T-cell (primary cell): Measurements from ENCODE around the gene CFAP46. TPM values are rescaled to one million over a fixed set of nuclear protein-coding genes. Genes with fewer than 3 reads are reported as not detected.

Experiments
- ATAC-seq, 4 experiments: fragments of 200-7000 bp in 3 of 4; fragments of 150-1000 bp in 1 of 4; cut with Tn5 transposase; replicated peaks in 1 of 4; 1 replicate in 3 of 4; 2 replicates in 1 of 4; pipeline ENCODE4 v1.10.0; 2021; ENCODE audit warnings: moderate library complexity in 3 of 4, mild to moderate bottlenecking in 2 of 4, moderate number of reproducible peaks in 1 of 4
- CTCF ChIA-PET, 2 donors: fragments of 300-600 bp; sonication (Branson Sonifier 250); formaldehyde crosslinking; loops; one replicate each; lab custom pipeline; 2022; ENCODE audit warnings: antibody characterized with exemption in 2 of 2; lab: Charles Lee
- POLR2A ChIA-PET, 2 donors: fragments of 300-600 bp; sonication (Branson Sonifier 250); formaldehyde crosslinking; loops; one replicate each; lab custom pipeline; 2022; ENCODE audit warnings: antibody characterized with exemption in 2 of 2; lab: Charles Lee
- DNase-seq, 35 experiments: peaks; one replicate each; pipeline versions ENCODE4 v3.0.0 to v3.0.0-alpha.2; 2013 to 2023
- H3K27ac ChIP-seq: one replicate; pipeline ENCODE4 v1.5.1; 2013; ENCODE audit warnings: low read length
- H3K27me3 ChIP-seq, 2 experiments: replicated peaks in 1 of 2; 1 replicate in 1 of 2; 2 replicates in 1 of 2; pipeline versions ENCODE4 v1.6.1 to v1.7.0; 2013; ENCODE audit warnings: low read length in 1 of 2, mixed read lengths in 1 of 2; ENCODE audit not compliant: control insufficient read depth in 2 of 2, insufficient read depth in 2 of 2; ENCODE audit errors: extremely low read depth in 1 of 2
- H3K36me3 ChIP-seq, 2 donors: 1 replicate in 1 of 2; 2 replicates in 1 of 2; pipeline versions ENCODE4 v1.6.1 to v1.7.0; 2013; ENCODE audit warnings: low read length in 1 of 2; ENCODE audit not compliant: control insufficient read depth in 2 of 2, insufficient read depth in 1 of 2; ENCODE audit errors: extremely low read depth in 1 of 2
- H3K4me1 ChIP-seq, 2 experiments: 1 replicate in 1 of 2; 2 replicates in 1 of 2; pipeline versions ENCODE4 v1.6.1 to v1.7.0; 2013; ENCODE audit warnings: low read length in 2 of 2, mixed read lengths in 1 of 2; ENCODE audit not compliant: insufficient read depth in 2 of 2, control insufficient read depth in 1 of 2; ENCODE audit errors: extremely low read depth in 1 of 2
- H3K4me3 ChIP-seq, 2 donors: 1 replicate in 1 of 2; 2 replicates in 1 of 2; pipeline versions ENCODE4 v1.5.1 to v1.7.0; 2013; ENCODE audit warnings: mild to moderate bottlenecking in 2 of 2, low read length in 1 of 2, moderate library complexity in 1 of 2; ENCODE audit not compliant: control insufficient read depth in 1 of 2; ENCODE audit errors: extremely low read depth in 1 of 2
- H3K9me3 ChIP-seq: 2 replicates; pipeline ENCODE4 v1.7.0; 2013
- H3K27ac Mint-ChIP-seq, 2 donors: one replicate each; pipeline ENCODE4 v1.8.0; 2020 to 2021; ENCODE audit warnings: mild to moderate bottlenecking in 2 of 2, mixed read lengths in 2 of 2
- H3K27me3 Mint-ChIP-seq, 2 donors: one replicate each; pipeline ENCODE4 v1.8.0; 2021 to 2022; ENCODE audit warnings: mixed read lengths in 2 of 2
- H3K36me3 Mint-ChIP-seq: one replicate; pipeline ENCODE4 v1.8.0; 2021; ENCODE audit warnings: mixed read lengths
- H3K4me1 Mint-ChIP-seq, 3 donors: one replicate each; pipeline ENCODE4 v1.8.0; 2020 to 2022; ENCODE audit warnings: mixed read lengths in 3 of 3, mild to moderate bottlenecking in 1 of 3
- H3K4me3 Mint-ChIP-seq, 3 donors: one replicate each; pipeline ENCODE4 v1.8.0; 2020 to 2022; ENCODE audit warnings: mild to moderate bottlenecking in 3 of 3, mixed read lengths in 3 of 3, moderate library complexity in 3 of 3
- H3K9me3 Mint-ChIP-seq, 3 donors: one replicate each; pipeline ENCODE4 v1.8.0; 2020 to 2022; ENCODE audit warnings: mixed read lengths in 3 of 3
- WGBS: methylation state at CpG from one replicate; pipeline ENCODE4 v1.1.5; 2013; ENCODE audit warnings: missing lambda C conversion rate; ENCODE audit not compliant: insufficient coverage; 5-methylcytosine and 5-hydroxymethylcytosine counted together
- total RNA-seq, 35 experiments: library from RNA in 6 of 35; stranded (reverse) in 6 of 35; fragments of 120-200 nt in 1 of 35; gene quantifications; one replicate each; pipeline versions ENCODE4 v1.2.1 to v1.2.4 and lab custom pipeline; 2013 to 2026

Gene CFAP46
- total RNA-seq, 5 donors from 2014 or later (not counting 1 experiment from before 2014, with no cell fraction given) = not detected

- DNase-seq = no peak
- CTCF ChIA-PET = no interaction called here
- H3K36me3 ChIP-seq = no peaks in the 10 kb centered on the region
Observed at GRCh38 chr10:132964231-132964630, 21.9 kb upstream of the CFAP46 start.

GRCh38 chr10:132963430-132963960, 21.1 kb upstream of the CFAP46 start:
- ChIA-PET CTCF (no interaction called here), POLR2A (no interaction called here)
- Histone ChIP-seq H3K27me3 (peaks cover 7 to 44% of the 10 kb centered on the region in 2 experiments), H3K27ac (no peak overlapping the region), H3K4me3 (no peak overlapping the region), H3K9me3 (no peaks in the 10 kb centered on the region), H3K4me1 (peaks cover 0 to 12% of the 10 kb centered on the region in 2 experiments), H3K36me3 (no peaks in the 10 kb centered on the region)
- H3K4me1 Mint-ChIP-seq = peaks cover 14 to 28% (median 24%) of the 10 kb centered on the region in 3 donors
- no peaks in the 10 kb centered on the region for H3K9me3 Mint-ChIP-seq
- peaks cover 26 to 34% of the 10 kb centered on the region in 2 donors for H3K27me3 Mint-ChIP-seq
- WGBS = 92% methylated on average over 14 of the region's 14 CpGs
- no peaks in the 10 kb centered on the region for H3K36me3 Mint-ChIP-seq
- ATAC-seq (no peak), DNase-seq (no peak)
- H3K4me3 Mint-ChIP-seq = peak overlapping the region in 2 of 3 donors; percentile 91 to 97
- no peak overlapping the region for H3K27ac Mint-ChIP-seq

More at GRCh38 chr10:132964231-132964630, 21.9 kb upstream of the CFAP46 start:
- Histone ChIP-seq H3K27me3 (peaks cover 7 to 40% of the 10 kb centered on the region in 2 experiments), H3K4me3 (no peak overlapping the region), H3K27ac (no peak overlapping the region), H3K9me3 (no peaks in the 10 kb centered on the region), H3K4me1 (peaks cover 0 to 12% of the 10 kb centered on the region in 2 experiments)
- Mint-ChIP-seq H3K27me3 (peaks cover 26 to 34% of the 10 kb centered on the region in 2 donors), H3K27ac (no peak overlapping the region), H3K9me3 (no peaks in the 10 kb centered on the region), H3K4me1 (peaks cover 14 to 29% (median 24%) of the 10 kb centered on the region in 3 donors), H3K4me3 (peak overlapping the region in 1 of 3 donors; percentile 91), H3K36me3 (no peaks in the 10 kb centered on the region)
- no peak for ATAC-seq
- POLR2A ChIA-PET = no interaction called here
- WGBS = 95% methylated on average over 11 of the region's 15 CpGs

GRCh38 chr10:132962623-132963429, 20.5 kb upstream of the CFAP46 start:
- no peaks in the 10 kb centered on the region for H3K9me3 ChIP-seq
- ATAC-seq (peak; percentile 16 to 51 (median 30)), DNase-seq (no peak)
- H3K27ac Mint-ChIP-seq = peak overlapping the region in 1 of 2 donors; percentile 76
- H3K36me3 ChIP-seq = no peaks in the 10 kb centered on the region
- peaks cover 14 to 24% (median 23%) of the 10 kb centered on the region in 3 donors for H3K4me1 Mint-ChIP-seq
- peaks cover 7 to 44% of the 10 kb centered on the region in 2 experiments for H3K27me3 ChIP-seq
- WGBS = 44% methylated on average over 4 of the region's 11 CpGs
- no peaks in the 10 kb centered on the region for H3K9me3 Mint-ChIP-seq
- CTCF ChIA-PET = no interaction called here
- H3K27me3 Mint-ChIP-seq = peaks cover 26 to 34% of the 10 kb centered on the region in 2 donors
- POLR2A ChIA-PET = no interaction called here
- peak overlapping the region; percentile 70 to 73 for H3K4me3 ChIP-seq
- no peak overlapping the region for H3K27ac ChIP-seq
- H3K4me1 ChIP-seq = peaks cover 0 to 12% of the 10 kb centered on the region in 2 experiments
- H3K36me3 Mint-ChIP-seq = no peaks in the 10 kb centered on the region
- peak overlapping the region; percentile 91 to 97 (median 96) for H3K4me3 Mint-ChIP-seq

- H3K36me3 Mint-ChIP-seq = no peaks in the 10 kb centered on the region
- H3K27ac Mint-ChIP-seq = peak overlapping the region in 1 of 2 donors; percentile 76
- peaks cover 20 to 31% of the 10 kb centered on the region in 2 donors for H3K27me3 Mint-ChIP-seq
- ChIA-PET CTCF (no interaction called here), POLR2A (no interaction called here)
- Histone ChIP-seq H3K4me3 (peak overlapping the region; percentile 70 to 73), H3K36me3 (no peaks in the 10 kb centered on the region), H3K4me1 (peaks cover 0 to 12% of the 10 kb centered on the region in 2 experiments), H3K27me3 (peaks cover 7 to 36% of the 10 kb centered on the region in 2 experiments), H3K27ac (no peak overlapping the region), H3K9me3 (no peaks in the 10 kb centered on the region)
- DNase-seq = peak; percentile 14 to 70 (median 47)
- H3K9me3 Mint-ChIP-seq = no peaks in the 10 kb centered on the region
- peaks cover 14 to 24% (median 23%) of the 10 kb centered on the region in 3 donors for H3K4me1 Mint-ChIP-seq
- peak overlapping the region; percentile 91 to 97 (median 96) for H3K4me3 Mint-ChIP-seq
- WGBS = 14% methylated on average over 37 of the region's 41 CpGs
- peak; percentile 69 to 82 (median 71) for ATAC-seq
Observed at GRCh38 chr10:132961787-132962622, 19.6 kb upstream of the CFAP46 start.

GRCh38 chr10:132961420-132961786, 19.0 kb upstream of the CFAP46 start:
- Histone ChIP-seq H3K4me3 (no peak overlapping the region), H3K27ac (no peak overlapping the region), H3K27me3 (peaks cover 7 to 32% of the 10 kb centered on the region in 2 experiments), H3K9me3 (no peaks in the 10 kb centered on the region), H3K4me1 (peaks cover 0 to 12% of the 10 kb centered on the region in 2 experiments), H3K36me3 (no peaks in the 10 kb centered on the region)
- peaks cover 19 to 28% of the 10 kb centered on the region in 2 donors for H3K27me3 Mint-ChIP-seq
- no peaks in the 10 kb centered on the region for H3K9me3 Mint-ChIP-seq
- DNase-seq = no peak
- no peak overlapping the region for H3K27ac Mint-ChIP-seq
- H3K4me3 Mint-ChIP-seq = peak overlapping the region in 2 of 3 donors; percentile 13 to 59
- WGBS = no CpG with 5 or more reads among the region's 8 CpGs
- peaks cover 14 to 24% (median 23%) of the 10 kb centered on the region in 3 donors for H3K4me1 Mint-ChIP-seq
- ATAC-seq = no peak
- no peaks in the 10 kb centered on the region for H3K36me3 Mint-ChIP-seq
- CTCF ChIA-PET = no interaction called here
- POLR2A ChIA-PET = no interaction called here
